Prostate gland (tissue), 2 donors: ENCODE data around the gene DTX1. TPM values are rescaled to one million over a fixed set of nuclear protein-coding genes. Genes with fewer than 3 reads are reported as not detected.

Experiments
- DNase-seq: peaks from one replicate; pipeline ENCODE4 v3.0.0-alpha.2; 2019; ENCODE audit warnings: low spot score
- H3K27ac ChIP-seq, 2 donors: fragments of 200-600 bp; sonication (generic); 2 replicates each; pipeline ENCODE4 v1.5.1; 2017 to 2019
- H3K27me3 ChIP-seq: fragments of 200-600 bp; sonication (generic); replicated peaks from 2 replicates; pipeline ENCODE4 v1.5.1; 2019; ENCODE audit not compliant: insufficient read depth
- H3K36me3 ChIP-seq, 2 donors: fragments of 200-600 bp; sonication (generic); 1 replicate in 1 of 2; 2 replicates in 1 of 2; pipeline versions ENCODE4 v1.5.1 to v1.8.1; 2017 to 2019
- H3K4me1 ChIP-seq: fragments of 200-600 bp; sonication (generic); replicated peaks from 2 replicates; pipeline ENCODE4 v1.5.1; 2019
- H3K4me3 ChIP-seq, 2 donors: fragments of 200-600 bp; sonication (generic); 2 replicates each; pipeline ENCODE4 v1.5.1; 2017 to 2019
- H3K9me3 ChIP-seq: fragments of 200-600 bp; sonication (generic); 2 replicates; pipeline ENCODE4 v1.5.1; 2017
- POLR2A ChIP-seq: fragments of 450-650 bp; IDR thresholded peaks from one replicate; pipeline ENCODE4 v1.6.1; 2016; ENCODE audit warnings: antibody characterized with exemption, mild to moderate bottlenecking
- POLR2AphosphoS5 ChIP-seq: sonication (generic); formaldehyde crosslinking; IDR thresholded peaks from one replicate; pipeline ENCODE4 v1.6.1; 2017; ENCODE audit warnings: antibody characterized with exemption
- WGBS: methylation state at CpG from one replicate; pipeline ENCODE4 v1.1.5; 2018; 5-methylcytosine and 5-hydroxymethylcytosine counted together
- intact Hi-C: fragments of 100-400 bp; cut with DNase I; formaldehyde crosslinking; loops from one replicate; pipeline ENCODE4 v1.14.2; 2022
- total RNA-seq, 2 donors: library from RNA; depleted of rRNA; stranded (reverse); fragments of >200 nt; gene quantifications; one replicate each; pipeline ENCODE4 v1.1.0, GENCODE V29; 2016
- TF ChIP-seq, protein P1 (sequence below), 4 experiments: fragments of 200-600 bp in 2 of 4; fragments of 450-650 bp in 2 of 4; sonication (generic) in 2 of 4; IDR thresholded peaks; 1 replicate in 3 of 4; 2 replicates in 1 of 4; pipeline ENCODE4 v1.5.1; 2016 to 2019; ENCODE audit warnings: antibody characterized with exemption in 4 of 4, mild to moderate bottlenecking in 2 of 4, moderate library complexity in 2 of 4

DTX1 gene
- total RNA-seq, 2 donors from 2014 or later, result 2.6 to 21.2 TPM

DNA sequence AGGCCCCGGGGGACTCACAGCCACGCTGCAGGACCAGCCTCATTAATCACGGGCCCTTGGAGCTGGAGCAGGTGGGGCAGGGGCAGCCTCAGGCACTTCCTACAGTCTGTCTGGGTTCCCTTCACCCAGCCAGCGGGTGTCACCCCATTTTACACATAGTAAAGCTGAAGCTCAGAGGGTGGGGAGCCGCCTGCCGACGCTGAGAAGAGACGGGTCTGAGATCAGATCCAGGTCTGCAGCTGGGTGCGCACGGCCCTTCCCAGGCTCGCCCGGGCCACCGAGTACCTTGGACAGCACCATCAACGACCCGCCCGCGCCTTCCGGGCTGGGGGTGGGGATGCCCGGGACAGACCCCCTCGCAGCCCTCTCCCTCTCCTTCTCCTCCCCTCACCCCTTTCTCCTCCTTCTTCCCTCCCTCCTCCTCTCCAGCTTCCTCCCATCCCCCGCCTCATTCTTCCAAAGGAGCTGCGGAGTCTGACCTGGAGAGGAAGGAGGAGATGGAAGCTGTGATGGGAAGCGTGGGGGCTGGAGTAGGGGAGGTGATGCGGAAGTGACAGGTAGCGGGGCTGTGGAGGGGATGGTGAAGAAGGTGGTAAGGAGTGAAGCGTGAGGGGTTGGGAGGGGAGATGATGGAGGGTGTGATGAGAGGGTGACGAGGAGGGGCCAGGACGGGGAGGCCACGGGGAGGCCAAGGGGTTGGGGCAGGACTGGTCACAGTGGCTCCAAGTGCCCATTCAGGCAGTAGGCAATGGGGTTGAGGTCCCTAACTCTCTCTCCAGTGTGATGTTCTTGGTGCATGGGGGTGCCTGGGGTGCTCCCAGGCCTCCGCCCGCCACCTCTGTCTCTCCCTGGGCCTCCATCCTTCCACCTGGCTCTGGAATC, 8.8 kb downstream of the DTX1 start:
- no peaks in the 10 kb centered on the region for H3K9me3 ChIP-seq
- H3K4me1 ChIP-seq, result no peaks in the 10 kb centered on the region
- DNase-seq, result no peak
- H3K36me3 ChIP-seq, result no peaks in the 10 kb centered on the region
- TF ChIP-seq POLR2AphosphoS5, result no peak
- TF ChIP-seq POLR2A, result no peak
- TF ChIP-seq, protein P1, sequence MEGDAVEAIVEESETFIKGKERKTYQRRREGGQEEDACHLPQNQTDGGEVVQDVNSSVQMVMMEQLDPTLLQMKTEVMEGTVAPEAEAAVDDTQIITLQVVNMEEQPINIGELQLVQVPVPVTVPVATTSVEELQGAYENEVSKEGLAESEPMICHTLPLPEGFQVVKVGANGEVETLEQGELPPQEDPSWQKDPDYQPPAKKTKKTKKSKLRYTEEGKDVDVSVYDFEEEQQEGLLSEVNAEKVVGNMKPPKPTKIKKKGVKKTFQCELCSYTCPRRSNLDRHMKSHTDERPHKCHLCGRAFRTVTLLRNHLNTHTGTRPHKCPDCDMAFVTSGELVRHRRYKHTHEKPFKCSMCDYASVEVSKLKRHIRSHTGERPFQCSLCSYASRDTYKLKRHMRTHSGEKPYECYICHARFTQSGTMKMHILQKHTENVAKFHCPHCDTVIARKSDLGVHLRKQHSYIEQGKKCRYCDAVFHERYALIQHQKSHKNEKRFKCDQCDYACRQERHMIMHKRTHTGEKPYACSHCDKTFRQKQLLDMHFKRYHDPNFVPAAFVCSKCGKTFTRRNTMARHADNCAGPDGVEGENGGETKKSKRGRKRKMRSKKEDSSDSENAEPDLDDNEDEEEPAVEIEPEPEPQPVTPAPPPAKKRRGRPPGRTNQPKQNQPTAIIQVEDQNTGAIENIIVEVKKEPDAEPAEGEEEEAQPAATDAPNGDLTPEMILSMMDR (IDR thresholded peaks at IDR 0.05), result no peak
- H3K27me3 ChIP-seq, result no peaks in the 10 kb centered on the region
- intact Hi-C loops, result no loop called here
- no peak overlapping the region for H3K27ac ChIP-seq
- WGBS, result 24% methylated on average over 31 of the region's 31 CpGs
- H3K4me3 ChIP-seq, result no peak overlapping the region

DNA sequence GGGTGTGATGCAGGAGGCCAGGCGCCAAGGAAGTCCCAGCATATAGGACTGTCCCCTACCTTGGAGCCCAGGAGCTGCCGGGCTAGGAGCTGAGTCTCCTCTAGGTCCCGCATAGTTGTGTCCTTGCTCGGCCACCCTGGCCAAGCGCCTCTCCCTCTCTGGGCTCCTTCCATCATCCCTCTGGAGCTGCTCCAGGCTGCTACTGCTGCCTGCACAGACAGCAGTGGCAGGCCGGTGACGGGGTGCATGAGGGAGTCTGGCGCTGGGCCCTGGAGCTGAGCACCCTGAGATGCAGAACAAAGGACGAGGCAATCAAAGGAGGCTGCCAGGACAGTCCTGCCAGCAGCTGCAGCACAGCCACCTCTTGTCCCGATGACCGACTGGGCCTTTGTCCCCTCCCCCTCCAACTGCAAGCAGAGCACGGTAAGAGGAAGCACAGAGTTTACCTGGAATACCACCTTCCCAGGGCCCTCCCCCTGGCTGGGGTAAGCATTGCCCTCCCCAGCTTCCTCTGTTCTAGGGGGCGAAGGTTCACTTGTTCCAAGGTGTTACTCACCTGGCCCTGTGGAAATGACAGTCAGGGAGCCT, 10.4 kb downstream of the DTX1 start:
- 64% methylated on average over 11 of the region's 13 CpGs for WGBS
- Histone ChIP-seq H3K27ac (no peak overlapping the region), H3K4me3 (no peak overlapping the region), H3K36me3 (no peaks in the 10 kb centered on the region), H3K4me1 (no peaks in the 10 kb centered on the region), H3K27me3 (no peaks in the 10 kb centered on the region), H3K9me3 (no peaks in the 10 kb centered on the region)
- intact Hi-C loops, result no loop called here
- TF ChIP-seq, protein P1 (IDR thresholded peaks at IDR 0.05), result no peak
- TF ChIP-seq POLR2A (no peak), POLR2AphosphoS5 (no peak)
- DNase-seq, result no peak

DNA sequence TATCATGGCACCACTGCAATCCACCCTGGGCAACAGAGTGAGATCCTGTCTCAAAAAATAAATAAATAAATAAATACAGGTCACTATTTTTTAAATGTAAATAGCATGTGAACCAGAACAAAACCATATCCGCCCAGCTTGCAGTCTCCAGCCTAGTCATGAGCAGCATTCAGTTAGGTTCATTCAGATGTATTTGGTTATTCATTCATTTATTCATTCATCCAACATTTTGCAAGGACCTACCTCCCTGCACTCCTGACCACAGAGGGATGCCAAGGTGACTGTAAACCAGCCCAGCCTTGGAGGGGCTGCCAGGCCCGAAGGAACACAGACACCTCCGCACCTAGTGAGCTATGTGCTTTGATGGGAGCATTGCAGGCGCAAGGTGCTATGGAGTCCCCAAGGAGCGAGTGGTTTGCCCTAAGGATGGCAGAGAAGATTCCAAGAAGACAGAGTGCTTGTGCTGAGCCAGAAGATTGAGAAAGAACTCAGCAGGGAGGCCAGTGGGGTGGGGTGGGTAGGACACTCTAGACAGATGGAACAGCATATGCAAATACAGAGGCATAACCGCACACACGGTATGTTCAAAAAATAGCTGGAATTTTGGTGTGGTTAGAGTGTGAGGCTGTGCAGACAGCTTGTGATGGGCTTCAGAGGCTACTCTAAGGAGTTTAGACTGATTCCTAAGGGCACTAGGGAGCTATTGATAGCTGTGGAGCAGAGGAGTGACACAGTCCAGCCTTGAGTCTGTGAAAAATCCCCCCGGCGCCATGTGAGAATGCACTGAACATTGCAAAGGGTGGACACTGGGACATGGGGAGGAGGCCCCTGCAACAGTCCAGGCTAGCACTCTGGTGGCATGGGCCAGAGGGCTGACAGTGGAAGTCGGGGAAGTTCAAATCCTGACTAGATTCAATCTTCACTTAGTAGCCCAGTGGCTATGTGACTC, 11.7 kb downstream of the DTX1 start:
- no peak overlapping the region for H3K4me3 ChIP-seq
- no peak overlapping the region for H3K27ac ChIP-seq
- no peak for DNase-seq
- 89% methylated on average over 10 of the region's 10 CpGs for WGBS
- H3K4me1 ChIP-seq, result no peaks in the 10 kb centered on the region
- no peaks in the 10 kb centered on the region for H3K36me3 ChIP-seq
- intact Hi-C loops, result no loop called here
- H3K9me3 ChIP-seq, result no peaks in the 10 kb centered on the region
- H3K27me3 ChIP-seq, result no peaks in the 10 kb centered on the region
- TF ChIP-seq, protein P1 (IDR thresholded peaks at IDR 0.05), result no peak
- no peak for TF ChIP-seq POLR2AphosphoS5
- TF ChIP-seq POLR2A, result no peak

DNA sequence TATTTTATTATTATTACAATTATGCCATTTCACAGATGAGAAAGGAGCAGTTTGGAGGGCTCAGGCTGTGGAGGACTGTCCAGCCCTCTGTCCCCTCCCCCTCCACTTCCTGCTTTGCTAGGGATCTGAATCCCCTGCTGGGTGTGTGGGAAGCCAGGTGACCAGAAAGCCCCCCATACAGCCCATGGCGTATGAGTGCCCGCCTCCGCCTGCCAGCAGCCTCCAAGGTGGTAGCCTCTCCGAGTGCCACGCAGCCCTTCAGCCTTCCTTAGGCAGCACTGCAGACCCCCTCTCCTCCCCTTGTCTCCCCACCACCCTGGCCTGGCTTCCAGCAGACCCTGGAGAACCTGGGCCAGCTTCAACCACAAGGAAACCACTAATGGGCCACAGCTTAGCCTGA, 12.6 kb downstream of the DTX1 start:
- DNase-seq, result no peak
- 61% methylated on average over 5 of the region's 5 CpGs for WGBS
- TF ChIP-seq POLR2AphosphoS5, result no peak
- TF ChIP-seq, protein P1 (IDR thresholded peaks at IDR 0.05), result no peak
- TF ChIP-seq POLR2A, result no peak
- H3K27ac ChIP-seq, result no peak overlapping the region
- no peaks in the 10 kb centered on the region for H3K27me3 ChIP-seq
- no peaks in the 10 kb centered on the region for H3K4me1 ChIP-seq
- no peaks in the 10 kb centered on the region for H3K9me3 ChIP-seq
- intact Hi-C loops, result no loop called here
- H3K36me3 ChIP-seq, result no peaks in the 10 kb centered on the region
- H3K4me3 ChIP-seq, result no peak overlapping the region
